Thyroid gland (tissue), 4 donors: ENCODE results near the gene NEK6. TPM values are rescaled to one million over a fixed set of nuclear protein-coding genes. Genes with fewer than 3 reads are reported as not detected.

Experiments used
- DNase-seq, 2 donors: peaks; one replicate each; pipeline ENCODE4 v3.0.0-alpha.2; 2019
- H3K27ac ChIP-seq, 3 donors: fragments of 200-600 bp; sonication (generic); 1 replicate in 2 of 3; 2 replicates in 1 of 3; pipeline ENCODE4 v1.5.1; 2016 to 2019; ENCODE audit warnings: mild to moderate bottlenecking in 1 of 3, moderate library complexity in 1 of 3
- H3K27me3 ChIP-seq: fragments of 200-600 bp; sonication (generic); one replicate; pipeline ENCODE4 v1.5.1; 2019
- H3K36me3 ChIP-seq, 2 donors: fragments of 200-600 bp; sonication (generic); one replicate each; pipeline ENCODE4 v1.5.1; 2016 to 2019
- H3K4me1 ChIP-seq, 2 donors: fragments of 200-600 bp; sonication (generic); one replicate each; pipeline ENCODE4 v1.5.1; 2017 to 2019
- H3K4me3 ChIP-seq, 3 donors: fragments of 200-600 bp; sonication (generic); replicated peaks in 1 of 3; 1 replicate in 2 of 3; 2 replicates in 1 of 3; pipeline ENCODE4 v1.5.1; 2016; ENCODE audit warnings: mild to moderate bottlenecking in 1 of 3
- H3K9me3 ChIP-seq: fragments of 200-600 bp; sonication (generic); one replicate; pipeline ENCODE4 v1.5.1; 2017
- CTCF ChIP-seq, 6 experiments: fragments of 200-600 bp in 3 of 6; fragments of 450-650 bp in 3 of 6; sonication (generic) in 3 of 6; IDR thresholded peaks; one replicate each; pipeline ENCODE4 v1.5.1; 2016 to 2019; ENCODE audit warnings: antibody characterized with exemption in 6 of 6, mild to moderate bottlenecking in 2 of 6, inconsistent platforms in 1 of 6, moderate library complexity in 1 of 6
- POLR2A ChIP-seq, 2 donors: fragments of 450-650 bp; IDR thresholded peaks; one replicate each; pipeline ENCODE4 v1.6.1; 2017; ENCODE audit warnings: antibody characterized with exemption in 2 of 2, mild to moderate bottlenecking in 2 of 2, moderate library complexity in 1 of 2
- WGBS, 2 donors: methylation state at CpG; one replicate each; pipeline ENCODE4 v1.1.5; 2017; 5-methylcytosine and 5-hydroxymethylcytosine counted together
- intact Hi-C: fragments of 100-400 bp; cut with DNase I; formaldehyde crosslinking; loops from one replicate; pipeline ENCODE4 v1.15.1; 2023
- total RNA-seq, 4 donors: library from RNA; depleted of rRNA; stranded (reverse); fragments of >200 nt; gene quantifications; one replicate each; pipeline ENCODE4 v1.2.3, GENCODE V29; 2016

The NEK6 gene
- total RNA-seq, 4 donors from 2014 or later = 10.7 to 12.8 (median 11.0) TPM

GRCh38 chr9:124394596-124394995 is 136.8 kb downstream of the NEK6 start:
- intact Hi-C loops = no loop called here
- WGBS, 2 donors = 89 to 91% methylated on average over 3 of the region's 3 CpGs

GRCh38 chr9:124395826-124396225 is 138.1 kb downstream of the NEK6 start:
- TF ChIP-seq CTCF (IDR thresholded peaks at IDR 0.05) (no peak), POLR2A (IDR thresholded peaks at IDR 0.05) (no peak)
- no peak for DNase-seq
- intact Hi-C loops = no loop called here

More at GRCh38 chr9:124394596-124394995, 136.8 kb downstream of the NEK6 start:
- H3K27ac ChIP-seq = no peak overlapping the region
- no peaks in the 10 kb centered on the region for H3K9me3 ChIP-seq
- peaks cover 0 to 9% of the 10 kb centered on the region in 2 donors for H3K36me3 ChIP-seq
- DNase-seq = no peak
- H3K27me3 ChIP-seq = no peaks in the 10 kb centered on the region
- TF ChIP-seq CTCF (IDR thresholded peaks at IDR 0.05) = no peak
- TF ChIP-seq POLR2A (IDR thresholded peaks at IDR 0.05) = no peak
- H3K4me1 ChIP-seq = peaks cover 8 to 13% of the 10 kb centered on the region in 2 donors
- no peak overlapping the region for H3K4me3 ChIP-seq

GRCh38 chr9:124398191-124398935 is 140.6 kb downstream of the NEK6 start:
- H3K9me3 ChIP-seq = no peaks in the 10 kb centered on the region
- no peak overlapping the region for H3K27ac ChIP-seq
- H3K4me1 ChIP-seq = no peaks in the 10 kb centered on the region
- no peak for DNase-seq
- intact Hi-C loops = no loop called here
- no peak overlapping the region for H3K4me3 ChIP-seq
- H3K36me3 ChIP-seq = peaks cover 12 to 14% of the 10 kb centered on the region in 2 donors
- no peaks in the 10 kb centered on the region for H3K27me3 ChIP-seq
- 89% methylated on average over 8 of the region's 8 CpGs for WGBS, 2 donors
- TF ChIP-seq CTCF (IDR thresholded peaks at IDR 0.05) = no peak
- TF ChIP-seq POLR2A (IDR thresholded peaks at IDR 0.05) = no peak

More at GRCh38 chr9:124395826-124396225, 138.1 kb downstream of the NEK6 start:
- peaks cover 5% of the 10 kb centered on the region in 2 donors for H3K4me1 ChIP-seq
- H3K9me3 ChIP-seq = no peaks in the 10 kb centered on the region
- WGBS, 2 donors = 81 to 90% methylated on average over 4 of the region's 4 CpGs
- H3K27me3 ChIP-seq = no peaks in the 10 kb centered on the region
- H3K4me3 ChIP-seq = no peak overlapping the region
- peaks cover 6 to 9% of the 10 kb centered on the region in 2 donors for H3K36me3 ChIP-seq
- H3K27ac ChIP-seq = no peak overlapping the region

- intact Hi-C loops = no loop called here
- Histone ChIP-seq H3K9me3 (no peaks in the 10 kb centered on the region), H3K27ac (no peak overlapping the region), H3K27me3 (no peaks in the 10 kb centered on the region), H3K4me3 (no peak overlapping the region), H3K4me1 (no peaks in the 10 kb centered on the region), H3K36me3 (peaks cover 20 to 22% of the 10 kb centered on the region in 2 donors)
- TF ChIP-seq POLR2A (IDR thresholded peaks at IDR 0.05) = no peak
- TF ChIP-seq CTCF (IDR thresholded peaks at IDR 0.05) = no peak
- DNase-seq = no peak
- 86 to 90% methylated on average over 12 of the region's 12 CpGs for WGBS, 2 donors
Observed at GRCh38 chr9:124399323-124399967, 141.7 kb downstream of the NEK6 start.
